AG04449 (cell line): ENCODE measurements around the gene PPDPF.

Experiments
- CTCF ChIA-PET: fragments of 350-600 bp; formaldehyde crosslinking; extraction: SDS; loops from one replicate; lab custom pipeline; 2021; ENCODE audit warnings: antibody characterized with exemption; lab: Yijun Ruan, JAX
- POLR2A ChIA-PET: fragments of 400-600, 350-600 bp; formaldehyde crosslinking; extraction: SDS; loops from one replicate; lab custom pipeline; 2020; ENCODE audit warnings: antibody characterized with exemption, inconsistent platforms; lab: Yijun Ruan, JAX
- DNase-seq: peaks from one replicate; pipeline ENCODE4 v3.0.0-alpha.2; 2010; ENCODE audit warnings: low read depth, low spot score
- H3K4me3 ChIP-seq: 2 replicates; pipeline ENCODE4 v1.5.1; 2011; ENCODE audit warnings: low read depth, mild to moderate bottlenecking, control low read depth, low read length
- TF ChIP-seq, protein P1 (sequence below): IDR thresholded peaks from one replicate; pipeline ENCODE4 v1.5.1; 2011; ENCODE audit warnings: mild to moderate bottlenecking, moderate library complexity, low read length, control low read depth, inconsistent platforms; ENCODE audit not compliant: insufficient read depth; ENCODE audit errors: missing control alignments

PPDPF gene

DNA sequence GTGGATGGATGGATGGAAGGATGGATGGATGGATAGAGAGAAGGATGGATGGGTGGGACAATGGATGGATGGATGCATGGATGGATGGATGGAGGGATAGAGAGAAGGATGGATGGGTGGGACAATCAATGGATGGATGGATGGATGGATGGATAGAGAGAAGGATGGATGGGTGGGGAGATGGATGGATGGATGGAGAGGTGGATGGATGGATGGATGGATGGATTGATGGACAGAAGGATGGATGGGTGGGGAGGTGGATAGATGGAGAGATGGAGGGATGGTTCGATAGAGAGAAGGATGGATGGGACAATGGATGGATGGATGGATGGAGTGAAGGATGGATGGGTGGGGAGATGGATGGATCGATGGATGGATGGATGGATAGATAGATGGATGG lies 28.0 kb upstream of the PPDPF start:
- CTCF ChIA-PET: no interaction called here
- POLR2A ChIA-PET: no interaction called here
- TF ChIP-seq, protein P1, sequence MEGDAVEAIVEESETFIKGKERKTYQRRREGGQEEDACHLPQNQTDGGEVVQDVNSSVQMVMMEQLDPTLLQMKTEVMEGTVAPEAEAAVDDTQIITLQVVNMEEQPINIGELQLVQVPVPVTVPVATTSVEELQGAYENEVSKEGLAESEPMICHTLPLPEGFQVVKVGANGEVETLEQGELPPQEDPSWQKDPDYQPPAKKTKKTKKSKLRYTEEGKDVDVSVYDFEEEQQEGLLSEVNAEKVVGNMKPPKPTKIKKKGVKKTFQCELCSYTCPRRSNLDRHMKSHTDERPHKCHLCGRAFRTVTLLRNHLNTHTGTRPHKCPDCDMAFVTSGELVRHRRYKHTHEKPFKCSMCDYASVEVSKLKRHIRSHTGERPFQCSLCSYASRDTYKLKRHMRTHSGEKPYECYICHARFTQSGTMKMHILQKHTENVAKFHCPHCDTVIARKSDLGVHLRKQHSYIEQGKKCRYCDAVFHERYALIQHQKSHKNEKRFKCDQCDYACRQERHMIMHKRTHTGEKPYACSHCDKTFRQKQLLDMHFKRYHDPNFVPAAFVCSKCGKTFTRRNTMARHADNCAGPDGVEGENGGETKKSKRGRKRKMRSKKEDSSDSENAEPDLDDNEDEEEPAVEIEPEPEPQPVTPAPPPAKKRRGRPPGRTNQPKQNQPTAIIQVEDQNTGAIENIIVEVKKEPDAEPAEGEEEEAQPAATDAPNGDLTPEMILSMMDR: no peak
- DNase-seq: no peak
- no peak overlapping the region for H3K4me3 ChIP-seq

DNA sequence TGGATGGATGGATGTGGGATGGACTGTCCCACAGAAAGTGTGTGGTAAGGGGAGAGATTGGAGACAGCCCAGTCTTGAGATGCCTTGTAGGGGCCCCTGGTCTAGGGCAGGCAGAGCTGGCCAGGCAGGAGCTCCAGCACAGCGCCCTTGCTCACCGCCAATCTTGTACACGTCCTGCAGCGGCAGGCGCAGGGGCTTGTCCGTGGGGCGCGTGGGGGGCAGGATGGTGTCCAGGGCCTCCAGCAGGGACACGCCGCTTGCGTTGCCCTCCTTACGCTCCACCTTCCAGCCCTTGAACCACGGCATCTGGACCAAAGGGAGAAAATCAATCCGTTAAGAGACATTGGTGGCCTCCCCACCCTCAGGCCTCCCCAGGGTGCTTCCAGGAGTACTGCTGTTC lies 27.6 kb upstream of the PPDPF start:
- DNase-seq: no peak
- no peak overlapping the region for H3K4me3 ChIP-seq
- CTCF ChIA-PET: interaction anchor here (1.2 to 1.5 kb wide), 2 partner anchors 27 to 68 kb away, joined by 3 to 4 read pairs; partner anchors contain the start of gene PPDPF
- POLR2A ChIA-PET: no interaction called here
- TF ChIP-seq, protein P1: no peak

DNA sequence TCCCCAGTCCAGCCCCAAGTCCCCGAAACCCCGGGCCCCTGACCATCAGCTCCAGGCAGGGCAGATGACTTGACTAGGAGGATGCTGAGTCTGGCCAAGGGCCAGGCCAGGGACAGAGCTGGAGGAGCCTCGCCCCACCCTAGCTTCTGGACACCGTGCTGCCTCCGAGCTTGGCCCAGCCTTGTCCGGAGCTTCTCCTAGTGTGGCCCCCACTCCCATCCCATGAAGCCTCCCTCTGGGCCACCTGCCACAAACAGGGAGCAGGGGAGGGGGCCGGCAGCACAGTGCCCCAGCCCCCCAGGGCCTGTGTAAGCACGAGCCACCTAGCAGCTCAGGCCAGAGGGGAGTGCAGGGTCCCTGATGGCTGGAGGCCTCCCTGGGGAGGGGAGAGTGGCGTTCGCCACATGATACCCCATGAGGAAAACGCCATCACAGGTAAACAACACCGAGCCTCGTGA lies 27.0 kb upstream of the PPDPF start:
- TF ChIP-seq, protein P1: no peak
- CTCF ChIA-PET: interaction anchor here (1.2 to 1.5 kb wide), 2 partner anchors 26 to 69 kb away, joined by 3 to 4 read pairs; partner anchors contain the start of gene PPDPF
- DNase-seq: no peak
- H3K4me3 ChIP-seq: no peak overlapping the region
- POLR2A ChIA-PET: no interaction called here

DNA sequence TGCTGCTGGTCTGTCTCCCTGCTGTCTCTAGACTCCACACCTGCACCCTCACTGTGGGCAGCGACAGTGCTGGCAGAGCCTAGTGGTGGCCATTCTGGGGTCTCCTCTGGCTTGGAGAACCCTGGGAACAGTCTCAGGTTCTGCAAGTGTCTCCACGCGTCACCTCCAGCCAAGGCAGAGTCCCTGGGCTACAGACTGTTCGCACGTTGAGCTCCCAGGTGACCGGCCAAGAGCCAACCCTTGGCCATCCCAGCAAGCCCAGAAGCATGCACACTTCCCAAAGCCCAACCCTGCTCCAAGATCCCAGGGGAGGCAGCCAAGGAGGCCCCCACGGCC lies 26.5 kb upstream of the PPDPF start:
- CTCF ChIA-PET: interaction anchor here (1.2 to 1.5 kb wide), 2 partner anchors 26 to 69 kb away, joined by 3 to 4 read pairs; partner anchors contain the start of gene PPDPF
- POLR2A ChIA-PET: no interaction called here
- no peak for DNase-seq
- TF ChIP-seq, protein P1: no peak
- H3K4me3 ChIP-seq: no peak overlapping the region

DNA sequence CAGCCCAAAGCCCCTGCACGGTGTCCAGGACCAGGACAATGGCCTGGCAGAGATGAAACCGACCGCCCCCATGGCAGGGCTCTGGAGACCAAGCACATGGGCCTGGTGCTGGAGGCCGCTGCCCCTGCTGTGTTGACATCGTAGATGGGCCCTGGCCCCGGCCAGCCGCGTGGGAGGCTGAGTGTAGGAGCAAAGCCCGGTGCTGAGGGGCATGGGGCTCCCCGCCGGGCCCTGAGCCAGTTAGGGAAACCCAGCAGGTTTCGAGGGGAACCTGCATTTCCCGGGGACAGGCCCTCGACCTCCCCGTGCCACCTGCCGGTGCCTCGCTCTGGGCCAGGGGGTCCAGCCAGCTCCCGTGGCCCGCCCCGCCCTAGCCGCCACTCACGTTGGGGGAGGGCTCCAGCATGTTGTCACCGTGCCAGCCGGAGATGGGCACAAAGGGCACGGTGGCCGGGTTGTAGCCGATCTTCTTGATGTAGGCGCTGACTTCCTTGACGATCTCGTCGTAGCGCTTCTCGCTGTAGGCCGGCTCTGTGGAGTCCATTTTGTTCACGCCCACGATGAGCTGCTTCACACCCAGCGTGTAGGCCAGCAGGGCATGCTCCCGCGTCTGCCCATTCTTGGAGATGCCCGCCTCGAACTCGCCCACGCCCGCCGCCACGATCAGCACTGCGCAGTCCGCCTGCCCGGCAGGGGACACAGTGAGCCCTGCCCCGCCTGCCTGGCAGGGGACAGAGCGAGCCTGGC lies 26.0 kb upstream of the PPDPF start:
- ChIA-PET POLR2A (no interaction called here), CTCF (interaction anchor here (1.5 kb wide), 1 partner anchor 25 kb away, joined by 3 read pairs; the partner anchor contains the start of gene PPDPF)
- DNase-seq: no peak
- TF ChIP-seq, protein P1: no peak
- no peak overlapping the region for H3K4me3 ChIP-seq

DNA sequence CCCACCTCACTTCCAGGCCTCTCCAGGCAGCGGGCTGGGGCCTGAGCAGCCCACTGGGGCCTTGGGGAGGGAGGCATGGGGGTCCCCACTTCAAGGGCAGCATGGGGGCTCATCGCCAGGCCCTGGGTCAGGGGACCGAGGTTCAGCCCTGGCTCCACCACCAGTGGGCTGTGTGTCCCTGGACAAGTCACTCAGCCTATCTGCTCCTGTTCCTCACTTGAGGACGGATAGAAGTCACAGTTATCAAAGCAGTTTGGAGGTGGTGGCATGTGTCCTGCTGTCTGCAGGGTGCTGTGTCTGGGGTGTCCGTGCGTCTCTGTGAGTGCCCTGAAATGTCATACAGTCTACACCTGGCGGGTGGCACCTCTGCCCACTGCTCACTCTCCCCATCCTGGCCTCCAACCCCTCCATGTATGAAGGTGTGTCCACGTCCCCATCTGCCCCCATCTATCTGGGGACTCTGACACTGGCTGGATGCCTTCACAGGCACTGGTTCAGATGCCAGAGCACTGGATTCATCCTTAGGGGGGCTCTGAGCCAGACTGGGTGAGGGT lies 25.3 kb upstream of the PPDPF start:
- ChIA-PET POLR2A (no interaction called here), CTCF (interaction anchor here (0.9 to 2.9 kb wide), 15 partner anchors 10 to 729 kb away, joined by 3 to 26 read pairs (median 11); partner anchors contain the start of genes PPDPF and PTK6)
- TF ChIP-seq, protein P1: no peak
- no peak for DNase-seq
- no peak overlapping the region for H3K4me3 ChIP-seq
